Measurements from ENCODE around the gene LTBP1.
"Not testable (repeated sequence)": the region's sequence is repeated elsewhere in the genome, so short reads cannot be mapped to it uniquely, and the experiment has no call there.

LTBP1 gene

DNA sequence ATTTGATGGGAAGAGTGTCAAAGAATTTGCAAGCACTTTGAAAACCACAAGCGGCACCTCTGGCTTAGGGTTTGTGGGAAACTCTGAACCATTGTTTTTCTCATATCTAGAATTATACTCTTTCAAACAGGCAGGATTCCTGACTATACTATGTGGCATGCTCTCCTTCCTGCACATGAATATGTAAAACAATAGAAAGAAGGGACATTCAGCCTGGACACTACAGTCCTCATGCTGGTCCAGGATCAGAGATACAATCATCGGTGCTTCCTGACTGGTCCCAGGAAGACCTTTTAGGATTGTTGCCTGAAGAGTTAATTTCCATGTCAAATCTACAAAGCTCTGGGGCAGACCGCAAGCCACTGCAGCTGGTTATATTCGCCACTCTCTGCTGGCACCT, 474.0 kb downstream of the LTBP1 start:
- Mint-ChIP-seq H3K27me3 (peaks cover 12% of the 10 kb centered on the region), H3K9me3 (no peaks in the 10 kb centered on the region), H3K36me3 (ENCODE audit: low read depth) (no peaks in the 10 kb centered on the region)

DNA sequence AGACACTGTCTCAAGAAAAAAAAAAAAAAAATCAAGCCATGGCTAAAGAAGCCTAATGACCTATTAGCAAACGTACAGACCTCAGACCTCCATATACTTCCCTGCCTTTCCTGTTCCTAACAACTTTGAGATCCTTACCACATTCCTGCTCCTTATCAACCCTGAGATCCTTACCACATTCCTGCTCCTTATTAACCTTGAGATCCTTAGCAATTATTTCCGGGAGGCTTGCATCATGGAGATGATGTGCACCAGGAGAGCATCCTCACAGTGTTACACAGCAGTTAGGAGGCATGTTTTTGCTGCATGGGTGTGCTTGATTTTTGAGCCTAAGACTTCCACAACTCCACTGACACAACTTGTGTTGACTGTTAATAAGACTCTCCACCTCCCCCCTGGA, 475.1 kb downstream of the LTBP1 start:
- Mint-ChIP-seq H3K4me1 (ENCODE audit: low read depth) (no peaks in the 10 kb centered on the region), H3K4me3 (no peak overlapping the region), H3K27ac (no peak overlapping the region), H3K36me3 (ENCODE audit: low read depth) (no peaks in the 10 kb centered on the region), H3K27me3 (peaks cover 9% of the 10 kb centered on the region), H3K9me3 (no peaks in the 10 kb centered on the region)

More for the DNA sequence above, 474.0 kb downstream of the LTBP1 start:
- no peak overlapping the region for H3K4me3 Mint-ChIP-seq
- H3K27ac Mint-ChIP-seq: no peak overlapping the region
- H3K4me1 Mint-ChIP-seq (ENCODE audit: low read depth): no peaks in the 10 kb centered on the region

DNA sequence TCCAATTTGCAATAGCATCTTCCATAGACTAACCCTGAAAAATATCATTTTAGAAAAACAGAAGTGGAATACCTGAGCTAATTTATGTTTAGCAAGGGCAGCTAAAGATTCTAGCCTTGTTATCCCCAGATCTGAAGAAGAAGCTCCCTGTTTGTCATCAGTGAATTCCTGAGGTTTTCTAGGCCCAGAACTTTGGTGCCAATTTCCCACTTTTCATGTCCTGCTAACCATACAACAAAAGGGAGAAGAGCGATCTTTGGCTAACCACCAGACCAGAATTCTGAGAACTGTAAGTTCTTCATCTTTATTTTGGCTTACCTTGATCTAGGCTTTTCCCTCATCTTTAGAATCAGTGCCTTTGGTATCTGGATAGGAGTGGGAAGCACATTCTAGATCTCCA, 478.4 kb downstream of the LTBP1 start:
- Mint-ChIP-seq H3K4me1 (ENCODE audit: low read depth) (no peaks in the 10 kb centered on the region), H3K27me3 (peaks cover 3% of the 10 kb centered on the region), H3K27ac (no peak overlapping the region), H3K9me3 (no peaks in the 10 kb centered on the region), H3K36me3 (ENCODE audit: low read depth) (no peaks in the 10 kb centered on the region), H3K4me3 (no peak overlapping the region)

DNA sequence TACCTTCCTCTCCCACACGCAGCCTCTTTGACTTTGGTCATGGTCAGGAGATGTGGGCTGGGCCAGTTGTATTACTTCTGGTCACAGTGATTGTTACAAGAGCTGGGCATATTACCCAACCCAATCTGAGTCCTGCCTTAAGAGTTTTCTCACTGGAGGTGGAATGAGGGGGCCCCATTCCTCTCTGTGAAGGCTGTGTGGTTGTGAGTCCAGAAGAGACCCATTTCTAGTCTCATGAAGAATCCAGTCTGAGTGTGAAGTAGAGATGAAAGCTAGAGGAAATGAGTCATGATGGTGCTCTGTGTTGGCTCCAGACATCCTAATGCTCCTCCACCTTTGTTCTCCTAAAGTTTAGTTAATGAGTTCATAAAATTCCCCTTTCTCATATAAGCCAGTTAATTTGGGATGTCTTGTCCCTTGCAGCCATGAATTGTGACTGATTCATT, 478.9 kb downstream of the LTBP1 start:
- Mint-ChIP-seq H3K4me3 (no peak overlapping the region), H3K27me3 (peaks cover 3% of the 10 kb centered on the region), H3K36me3 (ENCODE audit: low read depth) (no peaks in the 10 kb centered on the region), H3K9me3 (no peaks in the 10 kb centered on the region), H3K4me1 (ENCODE audit: low read depth) (no peaks in the 10 kb centered on the region), H3K27ac (no peak overlapping the region)

- H3K27me3 Mint-ChIP-seq: peaks cover 7% of the 10 kb centered on the region
- no peaks in the 10 kb centered on the region for H3K36me3 Mint-ChIP-seq (ENCODE audit: low read depth)
- H3K9me3 Mint-ChIP-seq: no peaks in the 10 kb centered on the region
- H3K4me3 Mint-ChIP-seq: no peak overlapping the region
- no peak overlapping the region for H3K27ac Mint-ChIP-seq
- H3K4me1 Mint-ChIP-seq (ENCODE audit: low read depth): no peaks in the 10 kb centered on the region
Observed at GRCh38 chr2:33426666-33427231, 480.0 kb downstream of the LTBP1 start.

DNA sequence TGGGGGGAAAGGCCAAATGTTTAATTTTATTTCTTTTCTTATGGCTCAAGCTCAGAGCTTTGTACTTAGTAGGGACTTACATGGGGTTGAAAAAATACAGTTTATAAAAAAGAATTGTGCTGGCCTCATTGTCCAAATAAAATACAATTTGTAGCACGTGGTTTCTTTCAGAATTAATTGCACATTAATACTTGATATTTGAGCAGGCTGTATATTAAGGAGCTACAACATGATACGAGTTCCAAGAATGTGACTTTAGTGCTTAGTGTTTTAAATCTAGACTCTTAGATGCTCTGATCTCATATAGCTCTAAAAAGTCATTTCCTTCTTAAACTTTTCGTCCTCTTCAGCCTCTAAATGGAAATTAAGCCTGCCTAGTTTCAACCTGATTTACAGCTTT, 483.3 kb downstream of the LTBP1 start:
- Mint-ChIP-seq H3K4me1 (ENCODE audit: low read depth) (no peaks in the 10 kb centered on the region), H3K9me3 (no peaks in the 10 kb centered on the region), H3K4me3 (no peak overlapping the region), H3K36me3 (ENCODE audit: low read depth) (no peaks in the 10 kb centered on the region), H3K27ac (no peak overlapping the region), H3K27me3 (peaks cover 13% of the 10 kb centered on the region)

DNA sequence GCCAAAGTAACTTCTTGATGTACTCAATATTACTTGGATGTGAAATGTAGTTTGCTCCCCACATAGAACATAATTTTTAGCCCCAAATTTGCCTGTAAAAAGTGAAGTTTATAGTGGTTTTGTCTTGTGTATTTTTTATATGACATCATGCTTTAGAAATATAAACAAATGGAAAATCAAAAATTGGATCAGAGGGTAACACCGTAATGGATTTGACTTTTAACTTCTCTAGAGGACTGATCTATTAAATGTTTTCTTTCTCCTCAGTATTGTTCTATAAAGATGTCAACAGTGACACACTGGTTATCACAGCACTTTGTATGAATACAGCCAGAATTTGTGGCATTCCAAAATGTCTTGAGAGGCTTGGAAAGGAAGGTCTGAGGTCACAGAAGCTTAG, 484.1 kb downstream of the LTBP1 start:
- Mint-ChIP-seq H3K27me3 (peaks cover 13% of the 10 kb centered on the region), H3K9me3 (no peaks in the 10 kb centered on the region), H3K27ac (no peak overlapping the region), H3K4me3 (no peak overlapping the region), H3K36me3 (ENCODE audit: low read depth) (no peaks in the 10 kb centered on the region), H3K4me1 (ENCODE audit: low read depth) (no peaks in the 10 kb centered on the region)

DNA sequence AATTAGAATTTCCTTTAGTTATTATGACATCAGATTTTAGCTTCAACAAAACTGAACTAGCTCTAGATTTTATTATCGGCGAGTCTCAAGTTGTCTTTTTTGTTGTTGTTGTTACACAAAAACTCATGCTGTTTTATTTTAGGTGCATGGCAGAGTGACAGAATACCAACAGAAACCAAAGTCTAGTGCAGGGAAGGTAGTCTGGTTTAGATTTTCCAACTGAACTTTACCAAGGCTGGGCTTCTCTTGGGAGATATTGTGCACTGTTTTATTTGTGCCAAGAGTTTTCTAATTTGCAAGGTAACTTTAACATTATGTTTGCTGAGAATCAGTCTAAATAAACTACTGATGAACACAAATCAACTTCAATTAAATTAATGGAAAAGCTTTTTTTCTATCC, 486.1 kb downstream of the LTBP1 start:
- Mint-ChIP-seq H3K4me3 (no peak overlapping the region), H3K36me3 (ENCODE audit: low read depth) (no peaks in the 10 kb centered on the region), H3K4me1 (ENCODE audit: low read depth) (no peaks in the 10 kb centered on the region), H3K27me3 (peaks cover 17% of the 10 kb centered on the region), H3K27ac (no peak overlapping the region), H3K9me3 (no peaks in the 10 kb centered on the region)

DNA sequence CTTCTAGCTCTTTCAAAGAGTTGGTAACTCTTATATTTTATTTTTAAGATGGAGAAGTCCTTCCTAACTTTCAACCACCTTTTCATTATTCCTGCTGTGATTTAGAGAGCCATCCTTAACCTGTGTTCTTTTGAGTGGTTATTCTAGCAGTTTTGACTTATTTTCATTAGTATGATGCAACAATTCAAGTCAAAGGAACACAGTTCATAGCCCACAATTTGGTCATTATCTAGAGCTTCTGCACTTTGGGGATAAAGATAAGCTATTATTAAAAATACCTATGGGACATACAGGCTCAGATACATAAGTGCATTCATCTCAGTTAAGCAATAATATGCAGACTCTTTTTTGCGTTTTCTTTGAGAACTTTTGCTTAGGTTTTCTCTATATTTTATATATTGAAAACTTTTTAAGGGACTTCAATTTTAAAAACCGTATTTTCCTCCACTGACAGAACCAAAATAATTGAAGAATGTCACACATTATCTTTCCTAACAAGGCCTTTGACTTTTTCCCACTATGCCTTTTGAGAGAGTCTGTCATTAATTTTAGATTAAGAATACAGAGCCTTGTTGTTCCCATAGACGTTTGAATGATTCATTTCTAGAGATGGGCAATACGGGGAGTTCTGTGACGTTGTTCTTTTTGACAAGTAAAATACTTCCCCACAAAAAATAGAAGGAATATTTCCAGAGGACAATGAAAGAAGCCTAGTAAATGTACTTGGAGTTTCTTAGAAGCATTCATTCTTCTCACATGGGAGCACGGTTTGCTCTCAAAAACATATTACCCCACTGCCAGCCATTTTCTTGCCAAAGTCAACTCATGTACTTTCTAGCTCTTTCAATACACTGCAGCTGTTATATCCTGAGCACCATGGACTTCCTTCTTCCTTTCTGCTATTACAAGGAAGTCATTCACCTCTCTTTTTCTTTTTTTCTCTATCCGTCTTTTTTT, 486.8 kb downstream of the LTBP1 start:
- H3K36me3 Mint-ChIP-seq (ENCODE audit: low read depth): no peaks in the 10 kb centered on the region
- no peak overlapping the region for H3K27ac Mint-ChIP-seq
- no peaks in the 10 kb centered on the region for H3K9me3 Mint-ChIP-seq
- no peaks in the 10 kb centered on the region for H3K4me1 Mint-ChIP-seq (ENCODE audit: low read depth)
- H3K4me3 Mint-ChIP-seq: no peak overlapping the region
- peaks cover 17% of the 10 kb centered on the region for H3K27me3 Mint-ChIP-seq

GRCh38 chr2:33435518-33435917, 488.8 kb downstream of the LTBP1 start:
- Mint-ChIP-seq H3K27ac (no peak overlapping the region), H3K4me3 (no peak overlapping the region)

GRCh38 chr2:33436083-33436482, 489.3 kb downstream of the LTBP1 start:
- Mint-ChIP-seq H3K4me3 (no peak overlapping the region), H3K4me1 (ENCODE audit: low read depth) (no peaks in the 10 kb centered on the region), H3K27me3 (peaks cover 17% of the 10 kb centered on the region), H3K9me3 (no peaks in the 10 kb centered on the region), H3K36me3 (ENCODE audit: low read depth) (no peaks in the 10 kb centered on the region), H3K27ac (no peak overlapping the region)

More at GRCh38 chr2:33435518-33435917, 488.8 kb downstream of the LTBP1 start:
- Mint-ChIP-seq H3K4me1 (ENCODE audit: low read depth) (no peaks in the 10 kb centered on the region), H3K27me3 (peaks cover 17% of the 10 kb centered on the region), H3K36me3 (ENCODE audit: low read depth) (no peaks in the 10 kb centered on the region), H3K9me3 (no peaks in the 10 kb centered on the region)

- Mint-ChIP-seq H3K27me3 (peaks cover 14% of the 10 kb centered on the region), H3K9me3 (no peaks in the 10 kb centered on the region), H3K4me1 (ENCODE audit: low read depth) (no peaks in the 10 kb centered on the region), H3K4me3 (no peak overlapping the region), H3K27ac (no peak overlapping the region), H3K36me3 (ENCODE audit: low read depth) (no peaks in the 10 kb centered on the region)
Observed at GRCh38 chr2:33437297-33437696, 490.5 kb downstream of the LTBP1 start.

DNA sequence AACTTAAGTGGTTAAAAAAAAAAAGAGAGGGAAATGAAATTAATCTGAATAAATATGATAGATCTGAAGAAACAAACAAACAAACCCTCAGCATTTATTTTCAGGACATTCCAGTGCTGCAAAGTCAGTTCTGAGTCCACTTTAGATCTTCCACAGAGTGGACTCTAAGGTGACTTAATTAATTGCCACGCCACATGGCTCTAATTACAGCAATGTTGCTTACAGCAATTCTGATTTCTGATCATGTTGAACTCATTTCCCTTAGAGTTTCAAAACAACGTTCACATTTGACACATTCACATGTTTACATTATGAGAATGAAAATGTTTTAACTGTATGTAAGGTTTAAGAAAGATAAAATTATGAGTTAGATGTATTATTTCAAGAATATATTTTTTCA, 491.1 kb downstream of the LTBP1 start:
- peaks cover 14% of the 10 kb centered on the region for H3K27me3 Mint-ChIP-seq
- no peak overlapping the region for H3K4me3 Mint-ChIP-seq
- no peaks in the 10 kb centered on the region for H3K9me3 Mint-ChIP-seq
- no peak overlapping the region for H3K27ac Mint-ChIP-seq
- no peaks in the 10 kb centered on the region for H3K4me1 Mint-ChIP-seq (ENCODE audit: low read depth)
- H3K36me3 Mint-ChIP-seq (ENCODE audit: low read depth): no peaks in the 10 kb centered on the region

DNA sequence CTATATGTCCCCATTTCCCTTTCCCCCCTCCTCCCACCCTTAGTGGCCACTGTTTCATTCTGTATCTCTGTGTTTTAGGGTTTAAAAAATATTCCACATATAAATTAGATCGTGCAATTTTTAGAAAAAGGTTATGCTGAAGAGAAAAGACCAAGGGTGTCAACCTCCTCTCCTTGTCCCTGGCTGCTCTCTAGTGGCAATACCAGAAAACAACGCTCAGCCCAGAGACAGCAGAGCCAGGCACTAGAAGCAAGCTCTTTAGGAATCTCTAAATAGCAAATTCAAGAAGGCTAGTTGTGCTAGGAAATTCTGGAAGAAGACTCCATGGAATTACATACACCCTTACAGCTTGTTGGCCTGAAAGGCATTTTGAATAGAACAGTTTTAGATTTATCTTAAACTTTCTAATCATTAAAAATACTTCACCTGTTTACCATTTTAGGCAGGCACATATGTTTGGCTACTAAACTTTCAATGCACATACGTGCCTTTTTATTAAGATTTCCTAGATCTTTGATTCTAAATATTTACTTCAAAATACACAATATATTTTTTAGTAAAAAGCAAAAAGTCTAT, 494.6 kb downstream of the LTBP1 start:
- Mint-ChIP-seq H3K9me3 (no peaks in the 10 kb centered on the region), H3K36me3 (ENCODE audit: low read depth) (no peaks in the 10 kb centered on the region), H3K4me3 (no peak overlapping the region), H3K4me1 (ENCODE audit: low read depth) (no peaks in the 10 kb centered on the region), H3K27ac (no peak overlapping the region), H3K27me3 (peaks cover 10% of the 10 kb centered on the region)

- H3K4me1 Mint-ChIP-seq (ENCODE audit: low read depth); H3K27ac Mint-ChIP-seq; H3K4me3 Mint-ChIP-seq; H3K9me3 Mint-ChIP-seq; H3K36me3 Mint-ChIP-seq (ENCODE audit: low read depth); H3K27me3 Mint-ChIP-seq: not testable (repeated sequence)
Observed at GRCh38 chr2:33442052-33442451, 495.3 kb downstream of the LTBP1 start.

Data from stimulated activated naive CD8-positive, alpha-beta T cell treated with anti-CD3 and anti-CD28 coated beads, Interleukin-15, Interleukin-2, amounts not matched to agents 100 ng/mL and 50 ng/mL, for 24 hours (primary cell).